Muscle layer of duodenum (tissue), 2 donors: ENCODE data around the gene ZBTB21.

Experiments used
- H3K27ac ChIP-seq: one replicate; pipeline ENCODE4 v1.7.0; 2013; ENCODE audit warnings: mild to moderate bottlenecking, low read length
- H3K27me3 ChIP-seq: one replicate; pipeline ENCODE4 v1.7.0; 2013; ENCODE audit warnings: low read depth, mild to moderate bottlenecking, control low read depth, low read length
- H3K36me3 ChIP-seq, 2 donors: one replicate each; pipeline ENCODE4 v1.7.0; 2013; ENCODE audit warnings: low read length in 2 of 2, control low read depth in 1 of 2, mild to moderate bottlenecking in 1 of 2; ENCODE audit not compliant: insufficient read depth in 2 of 2, control insufficient read depth in 1 of 2
- H3K4me1 ChIP-seq, 2 donors: one replicate each; pipeline ENCODE4 v1.7.0; 2013; ENCODE audit warnings: low read length in 2 of 2, mild to moderate bottlenecking in 2 of 2, control low read depth in 1 of 2, moderate library complexity in 1 of 2; ENCODE audit not compliant: insufficient read depth in 2 of 2, control insufficient read depth in 1 of 2
- H3K4me3 ChIP-seq, 2 donors: one replicate each; pipeline ENCODE4 v1.7.0; 2013; ENCODE audit warnings: low read length in 2 of 2, low read depth in 1 of 2, mild to moderate bottlenecking in 1 of 2
- H3K9me3 ChIP-seq, 2 donors: one replicate each; pipeline ENCODE4 v1.7.0; 2013; ENCODE audit warnings: low read length in 2 of 2, control low read depth in 1 of 2, mild to moderate bottlenecking in 1 of 2; ENCODE audit not compliant: control insufficient read depth in 1 of 2
- donor health status: healthy.

The ZBTB21 gene

GRCh38 chr21:42027822-42028765, 17.9 kb upstream of the ZBTB21 start:
- H3K36me3 ChIP-seq, result no peaks in the 10 kb centered on the region
- peaks cover 0 to 4% of the 10 kb centered on the region in 2 donors for H3K4me1 ChIP-seq
- no peaks in the 10 kb centered on the region for H3K9me3 ChIP-seq
- no peak overlapping the region for H3K27ac ChIP-seq
- H3K27me3 ChIP-seq, result no peaks in the 10 kb centered on the region
- no peak overlapping the region for H3K4me3 ChIP-seq

GRCh38 chr21:42027085-42027821, 17.1 kb upstream of the ZBTB21 start:
- peaks cover 0 to 4% of the 10 kb centered on the region in 2 donors for H3K4me1 ChIP-seq
- H3K9me3 ChIP-seq, result no peaks in the 10 kb centered on the region
- no peaks in the 10 kb centered on the region for H3K27me3 ChIP-seq
- H3K27ac ChIP-seq, result no peak overlapping the region
- no peak overlapping the region for H3K4me3 ChIP-seq
- H3K36me3 ChIP-seq, result no peaks in the 10 kb centered on the region

GRCh38 chr21:42026082-42026435, 15.9 kb upstream of the ZBTB21 start:
- H3K9me3 ChIP-seq, result no peaks in the 10 kb centered on the region
- H3K36me3 ChIP-seq, result no peaks in the 10 kb centered on the region
- H3K27ac ChIP-seq, result no peak overlapping the region
- peaks cover 0 to 4% of the 10 kb centered on the region in 2 donors for H3K4me1 ChIP-seq
- H3K4me3 ChIP-seq, result no peak overlapping the region
- H3K27me3 ChIP-seq, result no peaks in the 10 kb centered on the region

GRCh38 chr21:42025376-42026081, 15.4 kb upstream of the ZBTB21 start:
- Histone ChIP-seq H3K27me3 (no peaks in the 10 kb centered on the region), H3K4me1 (peaks cover 0 to 4% of the 10 kb centered on the region in 2 donors), H3K9me3 (no peaks in the 10 kb centered on the region), H3K4me3 (no peak overlapping the region), H3K36me3 (no peaks in the 10 kb centered on the region), H3K27ac (no peak overlapping the region)

GRCh38 chr21:42022906-42023305, 12.7 kb upstream of the ZBTB21 start:
- no peak overlapping the region for H3K4me3 ChIP-seq
- H3K27me3 ChIP-seq, result no peaks in the 10 kb centered on the region
- H3K9me3 ChIP-seq, result no peaks in the 10 kb centered on the region
- peaks cover 0 to 4% of the 10 kb centered on the region in 2 donors for H3K4me1 ChIP-seq
- H3K36me3 ChIP-seq, result no peaks in the 10 kb centered on the region
- H3K27ac ChIP-seq, result no peak overlapping the region

- H3K27ac ChIP-seq, result no peak overlapping the region
Observed at GRCh38 chr21:42022091-42022430, 11.9 kb upstream of the ZBTB21 start.

GRCh38 chr21:42021371-42022090, 11.4 kb upstream of the ZBTB21 start:
- peaks cover 0 to 4% of the 10 kb centered on the region in 2 donors for H3K4me1 ChIP-seq
- no peaks in the 10 kb centered on the region for H3K9me3 ChIP-seq
- H3K4me3 ChIP-seq, result no peak overlapping the region
- no peaks in the 10 kb centered on the region for H3K27me3 ChIP-seq
- no peak overlapping the region for H3K27ac ChIP-seq
- no peaks in the 10 kb centered on the region for H3K36me3 ChIP-seq

More at GRCh38 chr21:42022091-42022430, 11.9 kb upstream of the ZBTB21 start:
- Histone ChIP-seq H3K4me1 (peaks cover 0 to 4% of the 10 kb centered on the region in 2 donors), H3K4me3 (no peak overlapping the region), H3K27me3 (no peaks in the 10 kb centered on the region), H3K9me3 (no peaks in the 10 kb centered on the region), H3K36me3 (no peaks in the 10 kb centered on the region)

GRCh38 chr21:42019706-42020105, 9.5 kb upstream of the ZBTB21 start:
- Histone ChIP-seq H3K27ac (no peak overlapping the region), H3K4me1 (no peaks in the 10 kb centered on the region), H3K27me3 (no peaks in the 10 kb centered on the region), H3K4me3 (no peak overlapping the region), H3K36me3 (no peaks in the 10 kb centered on the region), H3K9me3 (no peaks in the 10 kb centered on the region)

- no peaks in the 10 kb centered on the region for H3K4me1 ChIP-seq
- no peak overlapping the region for H3K27ac ChIP-seq
- no peaks in the 10 kb centered on the region for H3K36me3 ChIP-seq
- no peaks in the 10 kb centered on the region for H3K27me3 ChIP-seq
- H3K4me3 ChIP-seq, result no peak overlapping the region
- H3K9me3 ChIP-seq, result no peaks in the 10 kb centered on the region
Observed at GRCh38 chr21:42019101-42019605, 9.0 kb upstream of the ZBTB21 start.

- Histone ChIP-seq H3K27me3 (no peaks in the 10 kb centered on the region), H3K9me3 (no peaks in the 10 kb centered on the region), H3K27ac (no peak overlapping the region), H3K4me1 (no peaks in the 10 kb centered on the region), H3K36me3 (no peaks in the 10 kb centered on the region), H3K4me3 (no peak overlapping the region)
Observed at GRCh38 chr21:42017022-42017421, 6.9 kb upstream of the ZBTB21 start.
